22Rv1 (cell line): ENCODE data around the gene URAD.

Source experiments
- ZFX ChIP-seq: fragments of 450-650 bp; IDR thresholded peaks from 2 replicates; pipeline ENCODE4 v1.6.1; 2017; ENCODE audit warnings: antibody characterized with exemption, borderline replicate concordance
- TF ChIP-seq, protein P1 (sequence below): fragments of 450-650 bp; IDR thresholded peaks from 2 replicates; pipeline ENCODE4 v1.5.1; 2017; ENCODE audit warnings: mild to moderate bottlenecking

DNA sequence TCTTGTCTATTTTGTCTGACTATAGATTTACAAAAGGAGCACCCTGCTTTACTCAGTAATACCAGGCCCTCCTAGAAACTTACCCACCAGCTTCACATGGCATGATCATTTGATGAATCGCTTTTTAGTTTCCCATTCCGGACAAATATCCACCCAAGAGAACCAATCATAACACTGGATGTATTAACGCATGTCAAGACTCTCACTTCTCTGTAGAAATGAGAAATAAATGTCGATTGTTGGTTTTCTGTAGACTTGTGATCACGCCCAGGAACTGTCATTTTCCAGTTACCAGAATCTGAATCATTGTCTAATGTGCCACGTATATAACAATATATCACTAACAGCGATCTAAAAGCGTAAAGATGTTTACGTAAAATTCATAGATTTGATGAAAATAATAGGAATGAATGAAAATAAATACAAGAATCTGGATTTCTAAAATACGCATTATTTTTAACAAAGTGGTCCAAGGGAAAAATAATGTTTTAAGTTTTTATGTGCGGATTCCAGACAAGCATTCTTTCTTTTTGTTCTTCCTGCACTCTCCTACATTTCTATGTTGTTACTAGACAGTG is 33.4 kb downstream of the URAD start:
- TF ChIP-seq, protein P1, sequence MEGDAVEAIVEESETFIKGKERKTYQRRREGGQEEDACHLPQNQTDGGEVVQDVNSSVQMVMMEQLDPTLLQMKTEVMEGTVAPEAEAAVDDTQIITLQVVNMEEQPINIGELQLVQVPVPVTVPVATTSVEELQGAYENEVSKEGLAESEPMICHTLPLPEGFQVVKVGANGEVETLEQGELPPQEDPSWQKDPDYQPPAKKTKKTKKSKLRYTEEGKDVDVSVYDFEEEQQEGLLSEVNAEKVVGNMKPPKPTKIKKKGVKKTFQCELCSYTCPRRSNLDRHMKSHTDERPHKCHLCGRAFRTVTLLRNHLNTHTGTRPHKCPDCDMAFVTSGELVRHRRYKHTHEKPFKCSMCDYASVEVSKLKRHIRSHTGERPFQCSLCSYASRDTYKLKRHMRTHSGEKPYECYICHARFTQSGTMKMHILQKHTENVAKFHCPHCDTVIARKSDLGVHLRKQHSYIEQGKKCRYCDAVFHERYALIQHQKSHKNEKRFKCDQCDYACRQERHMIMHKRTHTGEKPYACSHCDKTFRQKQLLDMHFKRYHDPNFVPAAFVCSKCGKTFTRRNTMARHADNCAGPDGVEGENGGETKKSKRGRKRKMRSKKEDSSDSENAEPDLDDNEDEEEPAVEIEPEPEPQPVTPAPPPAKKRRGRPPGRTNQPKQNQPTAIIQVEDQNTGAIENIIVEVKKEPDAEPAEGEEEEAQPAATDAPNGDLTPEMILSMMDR: no peak
- TF ChIP-seq ZFX: no peak
